GM12878 (cell line): ENCODE measurements around the gene LLPH. TPM values are rescaled to one million over a fixed set of nuclear protein-coding genes. Genes with fewer than 3 reads are reported as not detected.

Experiments used
- ATAC-seq: fragments of 200-7000 bp; cut with Tn5 transposase; 3 replicates; pipeline ENCODE4 v1.9.1; 2020; ENCODE audit warnings: mild to moderate bottlenecking, moderate library complexity
- BruUV-seq: library from RNA; stranded (reverse); fragments of 400-500 nt; replicated peaks from 2 replicates; lab custom pipeline; 2021; lab: Mats Ljungman, UMichigan
- CTCF ChIA-PET: fragments of 300-600 bp; sonication (Branson Sonifier 250); formaldehyde crosslinking; extraction: SDS; loops from one replicate; lab custom pipeline; 2021; ENCODE audit warnings: inconsistent platforms; lab: Yijun Ruan, JAX
- POLR2A ChIA-PET: fragments of 350-600 bp; formaldehyde crosslinking; extraction: SDS; loops from one replicate; lab custom pipeline; 2021; ENCODE audit warnings: inconsistent platforms; lab: Charles Lee
- RAD21 ChIA-PET: fragments of 300-600 bp; sonication (Branson Sonifier 250); formaldehyde crosslinking; loops from one replicate; lab custom pipeline; 2023; ENCODE audit warnings: antibody characterized with exemption; ENCODE audit not compliant: unreplicated experiment; lab: Charles Lee
- SMC1A ChIA-PET: fragments of 300-600 bp; sonication (Branson Sonifier 250); formaldehyde crosslinking; loops from one replicate; lab custom pipeline; 2023; ENCODE audit not compliant: unreplicated experiment, uncharacterized antibody; lab: Charles Lee
- DNase-seq: peaks from one replicate; pipeline ENCODE4 v3.0.0-alpha.2; 2011; ENCODE audit warnings: low read depth, low spot score
- FAIRE-seq: peaks from 3 replicates; lab custom pipeline; 2011; peaks lifted over from hg19 to GRCh38; lab: Jason Lieb, UNC
- H2AFZ ChIP-seq: 2 replicates; pipeline ENCODE4 v1.6.0; 2011; ENCODE audit warnings: low read depth, low read length, control low read depth; ENCODE audit not compliant: control insufficient read depth
- H3K27ac ChIP-seq: 2 replicates; pipeline ENCODE4 v1.5.1; 2011; ENCODE audit warnings: control low read depth; ENCODE audit not compliant: control insufficient read depth, insufficient read depth
- H3K27me3 ChIP-seq, 2 experiments: replicated peaks in 1 of 2; 2 replicates each; pipeline versions ENCODE4 v1.6.0 to v1.6.1; 2011; ENCODE audit warnings: low read length in 1 of 2; ENCODE audit not compliant: control insufficient read depth in 2 of 2, insufficient read depth in 2 of 2
- H3K36me3 ChIP-seq, 2 experiments: 2 replicates each; pipeline ENCODE4 v1.5.1; 2011; ENCODE audit warnings: low read length in 1 of 2; ENCODE audit not compliant: control insufficient read depth in 2 of 2, insufficient read depth in 2 of 2
- H3K4me1 ChIP-seq: 2 replicates; pipeline ENCODE4 v1.6.1; 2011; ENCODE audit warnings: mild to moderate bottlenecking, low read length, moderate library complexity, mixed read lengths; ENCODE audit not compliant: control insufficient read depth, insufficient read depth
- H3K4me2 ChIP-seq: 2 replicates; pipeline ENCODE4 v1.6.0; 2011; ENCODE audit warnings: control low read depth; ENCODE audit not compliant: control insufficient read depth, insufficient read depth
- H3K4me3 ChIP-seq: fragments of 200-600 bp; sonication (generic); 2 replicates; pipeline ENCODE4 v1.5.1; 2016
- H3K79me2 ChIP-seq: 2 replicates; pipeline ENCODE4 v1.6.0; 2011; ENCODE audit warnings: low read length; ENCODE audit not compliant: control insufficient read depth, insufficient read depth
- H3K9ac ChIP-seq: 2 replicates; pipeline ENCODE4 v1.8.0; 2011; ENCODE audit warnings: low read length, control low read depth, mixed read lengths; ENCODE audit not compliant: control insufficient read depth, insufficient read depth
- H3K9me3 ChIP-seq: replicated peaks from 3 replicates; pipeline ENCODE4 v1.5.1; 2011; ENCODE audit warnings: mild to moderate bottlenecking, low read length; ENCODE audit not compliant: control insufficient read depth, insufficient read depth
- H4K20me1 ChIP-seq: 2 replicates; pipeline ENCODE4 v1.6.0; 2011; ENCODE audit not compliant: control insufficient read depth, insufficient read depth
- BCL3 ChIP-seq: IDR thresholded peaks from 2 replicates; pipeline ENCODE4 v1.6.1; 2011; ENCODE audit warnings: borderline replicate concordance, low read depth, mild to moderate bottlenecking, moderate library complexity, low read length; ENCODE audit not compliant: insufficient read depth, poor library complexity, severe bottlenecking
- BRCA1 ChIP-seq: IDR thresholded peaks from 2 replicates; pipeline ENCODE4 v1.6.1; 2011; ENCODE audit warnings: low read depth, low read length, improper control_type of control experiment
- E4F1 ChIP-seq: fragments of 450-650 bp; IDR thresholded peaks from 2 replicates; pipeline ENCODE4 v1.6.1; 2018; ENCODE audit warnings: borderline replicate concordance, mild to moderate bottlenecking; ENCODE audit not compliant: partially characterized antibody
- GABPA ChIP-seq: IDR thresholded peaks from 2 replicates; pipeline ENCODE4 v1.6.1; 2014; ENCODE audit warnings: antibody characterized with exemption, low read depth, mild to moderate bottlenecking, inconsistent platforms
- IRF4 ChIP-seq: IDR thresholded peaks from 2 replicates; pipeline ENCODE4 v1.6.1; 2011; ENCODE audit warnings: low read depth, low read length
- JUNB ChIP-seq: IDR thresholded peaks from 2 replicates; pipeline ENCODE4 v1.6.1; 2016; ENCODE audit warnings: antibody characterized with exemption, mild to moderate bottlenecking
- JUND ChIP-seq: IDR thresholded peaks from 2 replicates; pipeline ENCODE4 v1.6.1; 2012; ENCODE audit warnings: low read depth, mild to moderate bottlenecking, low read length, improper control_type of control experiment, moderate library complexity
- KLF5 ChIP-seq: fragments of 450-650 bp; IDR thresholded peaks from 2 replicates; pipeline ENCODE4 v1.6.1; 2014; ENCODE audit warnings: mild to moderate bottlenecking; ENCODE audit not compliant: partially characterized antibody
- NFIC ChIP-seq: IDR thresholded peaks from 2 replicates; pipeline ENCODE4 v1.6.1; 2012; ENCODE audit warnings: low read depth, mild to moderate bottlenecking, inconsistent platforms, low read length, moderate library complexity
- NR2C2 ChIP-seq: IDR thresholded peaks from 2 replicates; pipeline ENCODE4 v1.6.1; 2011; ENCODE audit warnings: borderline replicate concordance, low read depth; ENCODE audit not compliant: control insufficient read depth, insufficient read length
- NRF1 ChIP-seq: conservative IDR thresholded peaks from 2 replicates; pipeline ENCODE4 v1.6.1; 2011; ENCODE audit warnings: mild to moderate bottlenecking, low read depth, low read length, improper control_type of control experiment
- POU2F2 ChIP-seq: IDR thresholded peaks from 3 replicates; pipeline ENCODE4 v1.6.1; 2011; ENCODE audit warnings: low read depth, mild to moderate bottlenecking, low read length, borderline replicate concordance
- RUNX3 ChIP-seq: IDR thresholded peaks from 2 replicates; pipeline ENCODE4 v1.6.1; 2012; ENCODE audit warnings: low read length, inconsistent platforms
- SIN3A ChIP-seq: IDR thresholded peaks from 2 replicates; pipeline ENCODE4 v1.6.1; 2012; ENCODE audit warnings: low read depth, low read length, improper control_type of control experiment
- SPI1 ChIP-seq: IDR thresholded peaks from 2 replicates; pipeline ENCODE4 v1.6.1; 2011; ENCODE audit warnings: low read depth, mild to moderate bottlenecking, low read length, moderate library complexity, borderline replicate concordance; ENCODE audit not compliant: insufficient read depth
- SRF ChIP-seq, 2 experiments: IDR thresholded peaks; 2 replicates each; pipeline ENCODE4 v1.6.1; 2011; ENCODE audit warnings: low read depth in 2 of 2, low read length in 2 of 2, mild to moderate bottlenecking in 1 of 2, moderate library complexity in 1 of 2
- ZBED1 ChIP-seq: IDR thresholded peaks from 2 replicates; pipeline ENCODE4 v1.6.1; 2016; ENCODE audit warnings: borderline replicate concordance
- WGBS: methylation state at CpG from one replicate; pipeline ENCODE4 v1.1.6; 2016; ENCODE audit warnings: low lambda C conversion rate; ENCODE audit not compliant: insufficient replicate concordance, insufficient coverage; ENCODE audit errors: missing lambda C conversion rate; 5-methylcytosine and 5-hydroxymethylcytosine counted together
- in situ Hi-C: fragments of 300-500 bp; cut with MboI; formaldehyde crosslinking; loops from 9 replicates; pipeline ENCODE4 v1.14.3; 2018; ENCODE audit warnings: mixed read lengths
- intact Hi-C: fragments of 100-400 bp; cut with micrococcal nuclease; formaldehyde crosslinking; loops from one replicate; pipeline ENCODE4 v1.14.2; 2022; ENCODE audit not compliant: unreplicated experiment
- polyA plus RNA-seq, 11 experiments: library from polyadenylated mRNA; depleted of rRNA in 4 of 11; unstranded in 6 of 11; stranded (reverse) in 5 of 11; fragments of >200 nt; fragmentation: Nextera tagmentation in 4 of 11; fragmentation: Illumina TruSeq in 1 of 11; extraction: Ambion mirVana in 4 of 11; extraction: Trizol in 1 of 11; gene quantifications; 1 replicate in 1 of 11; 2 replicates in 10 of 11; pipeline versions ENCODE4 v1.2.1 to v1.2.3, GENCODE V29; 2011 to 2016; ENCODE audit warnings: inconsistent platforms in 2 of 11, missing spikeins in 2 of 11, low read depth in 1 of 11
- total RNA-seq, 4 experiments: library from RNA; depleted of rRNA in 3 of 4; stranded (reverse); fragments of >200 nt in 3 of 4; fragmentation: Illumina TruSeq in 1 of 4; extraction: Trizol in 1 of 4; gene quantifications; 2 replicates each; pipeline versions ENCODE4 v1.2.1 to v1.2.3, GENCODE V29; 2013 to 2021
- TF ChIP-seq, protein P1 (sequence below): fragments of 150-350 bp; IDR thresholded peaks from 2 replicates; pipeline ENCODE4 v1.6.1; 2016; ENCODE audit warnings: low read depth, low read length

LLPH gene
- total and polyA plus RNA-seq, 10 of the 15 experiments (the other 5 are each of a cell fraction or from before 2014, with no cell fraction given): 15.2 to 107 (median 70.4) TPM

- intact Hi-C loops: no loop called here
- DNase-seq (no peak), ATAC-seq (no peak)
- Histone ChIP-seq H4K20me1 (no peaks in the 10 kb centered on the region), H3K4me1 (no peaks in the 10 kb centered on the region), H3K27ac (no peak overlapping the region), H3K79me2 (no peaks in the 10 kb centered on the region)
- in situ Hi-C loops: no loop called here
- POLR2A ChIA-PET: no interaction called here
- no TSS peak for BruUV-seq
- RAD21 ChIA-PET: no interaction called here
- CTCF ChIA-PET: interaction anchor here (1.2 kb wide), 1 partner anchor 271 kb away, joined by 3 read pairs; no protein-coding TSS in a partner anchor
- TF ChIP-seq SIN3A (no peak), JUND (no peak), BRCA1 (no peak), NFIC (no peak), NR2C2 (no peak), SRF (IDR thresholded peaks at IDR 0.05; ENCODE audit: low read depth in 2 of 2, low read length in 2 of 2) (no peak), RUNX3 (no peak), JUNB (no peak), NRF1 (no peak), ZBED1 (no peak), BCL3 (no peak), POU2F2 (no peak), KLF5 (no peak), E4F1 (no peak), IRF4 (no peak), SPI1 (no peak), GABPA (no peak)
- TF ChIP-seq, protein P1, sequence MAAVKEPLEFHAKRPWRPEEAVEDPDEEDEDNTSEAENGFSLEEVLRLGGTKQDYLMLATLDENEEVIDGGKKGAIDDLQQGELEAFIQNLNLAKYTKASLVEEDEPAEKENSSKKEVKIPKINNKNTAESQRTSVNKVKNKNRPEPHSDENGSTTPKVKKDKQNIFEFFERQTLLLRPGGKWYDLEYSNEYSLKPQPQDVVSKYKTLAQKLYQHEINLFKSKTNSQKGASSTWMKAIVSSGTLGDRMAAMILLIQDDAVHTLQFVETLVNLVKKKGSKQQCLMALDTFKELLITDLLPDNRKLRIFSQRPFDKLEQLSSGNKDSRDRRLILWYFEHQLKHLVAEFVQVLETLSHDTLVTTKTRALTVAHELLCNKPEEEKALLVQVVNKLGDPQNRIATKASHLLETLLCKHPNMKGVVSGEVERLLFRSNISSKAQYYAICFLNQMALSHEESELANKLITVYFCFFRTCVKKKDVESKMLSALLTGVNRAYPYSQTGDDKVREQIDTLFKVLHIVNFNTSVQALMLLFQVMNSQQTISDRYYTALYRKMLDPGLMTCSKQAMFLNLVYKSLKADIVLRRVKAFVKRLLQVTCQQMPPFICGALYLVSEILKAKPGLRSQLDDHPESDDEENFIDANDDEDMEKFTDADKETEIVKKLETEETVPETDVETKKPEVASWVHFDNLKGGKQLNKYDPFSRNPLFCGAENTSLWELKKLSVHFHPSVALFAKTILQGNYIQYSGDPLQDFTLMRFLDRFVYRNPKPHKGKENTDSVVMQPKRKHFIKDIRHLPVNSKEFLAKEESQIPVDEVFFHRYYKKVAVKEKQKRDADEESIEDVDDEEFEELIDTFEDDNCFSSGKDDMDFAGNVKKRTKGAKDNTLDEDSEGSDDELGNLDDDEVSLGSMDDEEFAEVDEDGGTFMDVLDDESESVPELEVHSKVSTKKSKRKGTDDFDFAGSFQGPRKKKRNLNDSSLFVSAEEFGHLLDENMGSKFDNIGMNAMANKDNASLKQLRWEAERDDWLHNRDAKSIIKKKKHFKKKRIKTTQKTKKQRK: no peak
- TF ChIP-seq, all 136 proteins: peak for 0
- SMC1A ChIA-PET: interaction anchor here (1.3 kb wide), 1 partner anchor 12 kb away, joined by 3 read pairs; no protein-coding TSS in a partner anchor
- Histone ChIP-seq H3K9ac (no peak overlapping the region), H3K36me3 (peaks cover 6 to 18% of the 10 kb centered on the region in 2 experiments), H3K4me3 (no peak overlapping the region), H3K27me3 (no peaks in the 10 kb centered on the region), H3K9me3 (peaks cover 25% of the 10 kb centered on the region), H2AFZ (no peak overlapping the region), H3K4me2 (no peak overlapping the region)
- FAIRE-seq: no peak
- WGBS: 98% methylated on average over 3 of the region's 3 CpGs
Observed at GRCh38 chr12:66137937-66138336, 7.4 kb upstream of the LLPH start.
